GM23248 (cell line): Measurements from ENCODE around the gene LHB.
"Not testable (repeated sequence)": the region's sequence is repeated elsewhere in the genome, so short reads cannot be mapped to it uniquely, and the experiment has no call there.

ENCODE experiments used
- EZH2 ChIP-seq: fragments of 200-600 bp; sonication (generic); IDR thresholded peaks from 2 replicates; pipeline ENCODE4 v1.6.1; 2018; ENCODE audit warnings: antibody characterized with exemption, mild to moderate bottlenecking; ENCODE audit not compliant: insufficient read depth, poor library complexity, severe bottlenecking
- EZH2phosphoT487 ChIP-seq: fragments of 200-600 bp; sonication (generic); IDR thresholded peaks from 2 replicates; pipeline ENCODE4 v1.6.1; 2018; ENCODE audit warnings: antibody characterized with exemption, moderate library complexity, mild to moderate bottlenecking, low read depth; ENCODE audit not compliant: insufficient read depth

- not testable (repeated sequence) for TF ChIP-seq EZH2, EZH2phosphoT487
Observed at GRCh38 chr19:49025599-49025998, 8.7 kb upstream of the LHB start.
